Measurements from ENCODE around the gene ADCYAP1R1. TPM values are rescaled to one million over a fixed set of nuclear protein-coding genes. Genes with fewer than 3 reads are reported as not detected.

ADCYAP1R1 gene
- total RNA-seq, 1 donor from 2014 or later: not detected

DNA sequence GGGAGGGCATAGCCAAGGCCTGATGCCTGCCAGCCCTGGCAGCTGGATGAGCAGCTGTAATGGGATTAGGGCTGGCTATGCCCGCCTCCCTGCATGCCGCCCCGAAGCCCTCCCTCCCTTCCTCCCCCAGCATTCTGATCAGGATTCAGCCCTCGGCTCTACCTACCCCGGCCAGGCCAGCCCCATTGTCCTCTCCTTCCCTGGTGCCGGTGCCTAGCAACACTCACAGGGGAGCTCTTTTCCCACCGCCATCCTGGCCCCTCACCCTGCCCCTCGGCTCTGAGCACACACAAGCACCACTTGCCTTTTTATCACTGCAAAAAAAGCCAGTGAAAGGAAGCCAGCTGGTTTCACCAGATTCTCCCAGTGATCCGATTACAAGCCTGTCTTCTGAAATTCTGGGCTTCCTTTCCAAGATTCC lies 9.0 kb upstream of the ADCYAP1R1 start:
- DNase-seq (ENCODE audit: low read depth): no peak

DNA sequence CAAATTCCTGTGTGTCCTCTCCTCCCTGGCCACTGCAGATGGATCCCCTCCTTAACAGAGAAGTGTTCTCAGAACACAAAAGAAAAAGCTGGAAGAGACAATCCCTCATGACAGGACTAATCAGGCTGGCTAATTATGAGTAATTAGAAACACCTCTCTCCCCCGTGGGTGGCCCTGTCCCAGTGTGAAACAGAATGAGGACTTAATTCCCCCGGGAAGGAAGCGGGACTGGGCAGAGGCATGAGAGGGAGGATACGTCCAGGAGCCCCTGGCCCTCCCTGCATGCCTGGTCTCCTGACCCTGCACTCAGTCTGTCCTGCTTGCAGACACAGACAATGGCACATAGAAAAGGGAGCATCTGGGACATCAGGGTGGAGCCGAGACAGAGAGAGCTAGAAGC lies 7.6 kb upstream of the ADCYAP1R1 start:
- no peak for DNase-seq (ENCODE audit: low read depth)

DNA sequence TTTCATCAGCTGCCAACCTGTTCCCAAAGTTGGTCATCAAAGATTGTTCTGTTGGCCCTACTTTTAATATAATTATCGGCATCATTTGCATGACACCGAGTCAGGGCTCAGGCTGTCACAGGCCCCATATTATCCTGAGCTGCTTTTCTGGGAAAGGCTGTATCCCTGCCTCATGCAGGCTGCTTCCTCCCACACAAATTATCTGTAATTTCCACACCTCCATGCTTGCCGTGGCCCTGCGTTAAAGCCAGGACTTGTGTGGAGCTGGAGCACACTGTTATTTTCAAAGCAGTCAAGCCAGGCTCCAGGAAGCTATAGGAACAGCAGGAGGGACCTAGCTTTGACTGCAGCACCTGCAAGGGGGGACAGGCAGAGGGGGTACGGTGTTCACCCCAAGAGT lies 5.4 kb upstream of the ADCYAP1R1 start:
- DNase-seq (ENCODE audit: low read depth): no peak

DNA sequence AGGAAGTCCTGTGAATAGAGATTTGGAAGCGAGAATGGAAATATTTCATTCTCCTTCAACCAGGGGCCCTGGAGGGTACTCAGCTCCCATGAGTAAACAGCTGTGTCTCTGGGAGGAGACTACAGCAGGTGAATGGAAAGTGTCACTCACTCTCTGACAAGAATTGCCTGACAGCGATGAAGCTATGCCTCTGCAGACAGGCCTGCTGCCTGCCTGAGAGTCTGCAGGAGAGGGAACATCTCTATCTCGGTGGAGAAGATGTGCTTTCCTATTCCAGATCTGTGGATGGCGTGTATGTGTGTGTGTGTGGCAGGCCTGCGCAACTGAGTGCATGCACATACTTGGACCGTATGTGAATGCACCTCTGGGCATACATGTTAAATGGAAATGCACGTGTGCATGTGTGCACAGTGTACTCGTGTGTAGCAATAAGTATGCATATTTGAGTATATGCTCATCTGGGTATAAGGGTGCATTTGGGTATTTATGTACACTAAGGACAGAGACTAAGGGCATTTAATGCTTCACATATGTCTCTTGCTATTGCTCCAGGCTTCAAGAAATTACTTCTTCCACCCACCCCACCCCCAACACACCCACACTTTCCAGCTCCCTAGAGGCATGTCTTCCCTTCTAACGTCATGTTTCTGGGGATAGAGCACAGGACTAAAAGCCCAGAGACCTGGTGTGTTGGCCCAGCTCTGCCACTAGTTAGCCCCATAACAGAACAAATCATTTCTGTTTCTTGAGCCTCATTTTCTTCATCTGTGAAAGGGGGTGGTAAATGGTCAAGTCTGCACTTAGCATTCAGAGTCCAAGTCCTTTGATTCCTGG lies 4.6 kb upstream of the ADCYAP1R1 start:
- DNase-seq (ENCODE audit: low read depth): no peak

DNA sequence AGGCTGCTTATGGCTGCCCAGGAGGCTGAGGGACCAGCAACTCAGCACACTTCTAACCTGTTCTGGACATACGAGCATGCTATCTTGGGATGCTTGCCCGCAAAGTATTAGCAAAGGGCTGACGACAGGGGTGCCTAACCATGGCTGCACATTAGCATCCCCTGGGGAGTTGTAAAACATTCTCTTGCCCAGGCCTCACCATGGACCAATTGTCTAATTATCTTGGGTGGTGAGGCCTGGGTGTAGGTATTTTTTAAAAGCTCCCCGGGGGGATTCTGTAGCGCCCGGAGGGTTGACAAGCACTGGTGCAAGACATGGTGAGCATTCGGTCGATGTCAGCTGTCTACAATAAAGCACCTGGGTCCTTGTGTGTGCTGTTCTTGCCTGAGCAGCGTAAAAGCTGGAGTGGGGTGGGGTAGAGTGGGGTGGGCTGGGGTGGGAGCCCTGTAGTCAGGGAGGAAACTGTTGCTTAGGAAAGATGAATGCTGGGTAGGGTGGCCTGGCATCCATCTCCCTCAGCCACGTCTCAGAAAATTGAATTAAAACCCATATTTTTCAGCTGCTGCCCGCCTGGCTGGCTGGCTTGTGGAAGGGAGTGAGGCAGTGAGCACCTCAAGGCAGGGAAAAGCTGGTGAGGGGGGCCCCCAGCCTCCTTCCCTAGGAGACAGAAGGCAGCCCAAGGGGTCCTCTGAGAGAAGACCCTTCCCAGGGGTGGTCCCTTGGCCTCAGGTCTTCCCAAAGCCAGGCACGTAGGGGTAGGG lies 2.9 kb upstream of the ADCYAP1R1 start:
- DNase-seq (ENCODE audit: low read depth): no peak

DNA sequence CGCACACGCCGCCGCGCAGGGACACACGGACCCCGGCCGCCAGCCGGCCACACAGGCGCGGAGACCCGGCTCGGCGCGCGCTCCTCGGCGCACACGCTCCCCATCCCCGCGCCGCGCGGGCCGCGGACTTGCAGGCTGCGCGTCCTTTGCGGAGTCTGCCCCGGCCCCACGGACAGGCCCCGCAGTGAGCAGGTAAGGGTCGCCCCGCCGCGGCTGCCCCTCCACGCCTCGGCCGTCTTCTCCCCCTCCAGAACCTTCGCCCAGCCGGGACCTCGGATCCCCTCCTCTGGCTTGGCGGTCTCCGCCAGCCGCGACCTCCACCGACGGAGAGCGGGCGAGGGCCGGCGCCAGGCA lies 356 bp downstream of the ADCYAP1R1 start:
- DNase-seq (ENCODE audit: low read depth): no peak

DNA sequence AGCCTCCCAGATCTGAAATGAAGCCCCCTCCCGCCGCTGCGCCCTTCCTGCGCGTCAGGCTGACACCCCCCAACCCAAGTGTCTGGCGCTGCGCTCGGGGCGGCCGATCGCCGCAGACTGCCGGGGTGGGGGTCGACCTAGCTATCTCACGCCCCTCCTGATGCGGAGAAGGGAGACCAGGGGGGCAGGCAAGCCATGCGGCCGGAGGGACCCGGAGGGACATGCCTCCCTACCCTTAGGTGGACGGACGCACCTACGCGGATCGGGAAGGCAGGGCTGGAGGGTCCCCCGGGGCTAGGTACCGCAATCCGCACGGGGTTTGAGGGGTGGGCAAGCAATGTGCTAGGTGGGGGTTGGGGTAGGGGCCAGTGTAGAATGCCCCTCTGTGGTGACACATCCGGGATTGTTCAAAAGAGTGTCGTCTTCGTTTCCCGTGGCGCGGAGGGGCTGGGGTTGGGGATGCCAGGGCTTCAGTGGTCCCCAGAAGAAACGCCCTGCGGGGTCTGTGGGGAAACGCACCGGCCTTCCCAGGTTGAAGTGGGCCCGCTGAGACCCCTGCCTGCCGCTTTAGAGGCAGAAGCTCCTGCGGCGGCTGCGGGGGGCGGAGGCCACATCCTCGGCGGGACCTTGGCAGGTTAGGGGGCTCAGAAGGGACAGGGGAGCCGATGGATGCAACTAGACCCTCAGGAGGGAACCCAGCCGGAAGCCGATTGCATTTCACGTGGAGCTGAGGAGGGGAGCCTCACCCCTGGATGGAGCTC lies 913 bp downstream of the ADCYAP1R1 start:
- DNase-seq (ENCODE audit: low read depth): no peak

DNA sequence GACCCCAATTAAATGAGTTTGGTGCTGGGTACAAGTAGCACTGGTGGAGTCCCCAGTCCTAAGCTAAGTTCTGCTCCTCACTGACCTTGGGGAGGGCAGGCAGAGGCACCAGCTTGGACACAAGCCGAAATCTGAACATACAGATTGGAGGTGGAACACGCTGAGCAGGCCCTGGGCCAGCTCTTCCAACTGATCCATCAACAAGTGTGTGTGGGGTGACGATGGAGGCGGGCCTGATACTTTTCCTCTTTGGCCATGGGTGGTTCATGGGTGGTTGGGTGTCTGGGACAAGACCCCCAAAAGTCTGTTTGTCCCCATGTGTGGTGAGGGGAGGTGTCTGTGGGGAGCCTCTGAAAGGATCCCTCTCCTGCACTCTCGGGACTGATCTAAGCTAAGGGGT lies 1.9 kb downstream of the ADCYAP1R1 start:
- DNase-seq (ENCODE audit: low read depth): no peak

DNA sequence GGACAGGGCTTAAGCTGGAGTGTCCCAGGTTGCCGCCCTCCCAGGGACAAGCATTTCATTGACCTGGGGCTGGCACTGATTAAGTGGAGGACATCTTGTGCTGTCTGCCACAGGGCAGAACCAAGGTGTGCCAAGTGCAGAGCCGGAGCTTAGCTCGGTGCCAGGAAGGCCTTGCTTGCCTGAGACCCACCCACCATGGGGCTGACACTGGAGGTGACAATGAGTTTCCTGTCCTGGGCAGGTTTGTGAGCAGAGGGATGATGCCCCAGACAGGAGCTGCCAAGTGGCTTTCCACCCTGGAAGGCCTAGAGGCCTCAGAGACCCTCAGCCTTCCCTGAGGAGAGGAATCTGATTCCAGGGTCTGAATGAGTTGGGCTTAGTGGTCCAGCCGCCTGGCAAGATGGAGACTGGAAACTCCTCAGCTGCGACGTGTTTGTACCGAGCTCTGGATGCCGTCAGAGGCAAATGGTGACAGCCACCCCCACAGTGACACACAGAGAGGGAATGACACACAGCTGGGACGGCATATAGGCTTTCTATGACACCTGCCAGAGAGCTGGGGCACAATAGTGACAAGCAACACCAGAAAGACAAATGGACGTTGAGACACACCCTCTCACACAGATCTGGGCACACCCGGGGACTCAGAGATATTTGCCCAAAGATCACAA lies 2.6 kb downstream of the ADCYAP1R1 start:
- DNase-seq (ENCODE audit: low read depth): no peak

DNA sequence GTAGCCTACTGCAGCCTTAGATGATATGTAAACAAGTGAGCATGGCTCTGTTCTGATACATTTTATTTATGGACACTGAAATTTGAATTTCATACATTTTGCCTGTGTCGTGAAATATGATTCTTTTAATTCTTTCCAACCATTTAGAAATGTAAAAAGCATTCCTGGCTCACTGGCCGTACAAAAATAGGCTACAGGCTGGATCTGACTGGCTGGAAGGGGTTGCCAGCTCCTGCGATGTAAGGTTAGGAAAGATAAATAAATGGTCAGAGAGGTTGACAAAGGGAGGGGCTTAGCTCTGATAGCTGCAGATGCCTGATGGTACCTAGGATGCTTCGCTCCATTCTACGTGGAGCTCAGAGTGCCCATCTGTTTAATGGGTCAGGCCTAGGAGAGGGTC lies 3.4 kb downstream of the ADCYAP1R1 start:
- DNase-seq (ENCODE audit: low read depth): no peak

DNA sequence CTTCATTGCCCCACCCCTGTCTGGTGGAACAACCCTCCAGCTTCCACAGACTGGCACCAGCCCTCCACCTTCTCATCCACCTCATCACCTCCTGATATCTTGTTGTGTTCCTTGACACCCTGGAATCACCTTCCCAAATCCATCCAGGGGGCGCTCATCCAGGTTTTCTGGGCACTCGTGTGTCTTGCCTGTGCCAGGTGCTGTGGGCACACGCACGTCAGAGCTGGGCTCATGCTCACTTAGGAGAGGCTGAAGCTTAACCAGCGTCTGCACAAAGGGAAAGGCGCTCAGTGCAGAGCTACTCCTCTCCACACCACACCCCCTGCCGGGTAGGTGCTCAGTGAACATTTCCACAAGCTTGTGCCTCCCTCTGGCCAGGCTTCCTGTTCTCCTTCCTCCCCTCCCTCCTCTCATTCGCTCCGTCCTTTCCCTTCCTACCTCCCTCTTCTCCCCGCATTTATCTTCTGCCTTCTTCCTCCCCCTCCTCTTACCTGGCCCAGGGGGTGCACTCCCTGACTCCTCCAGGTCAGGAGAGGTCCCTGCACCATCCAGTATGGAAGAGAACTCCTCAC lies 4.8 kb downstream of the ADCYAP1R1 start:
- DNase-seq (ENCODE audit: low read depth): no peak

DNA sequence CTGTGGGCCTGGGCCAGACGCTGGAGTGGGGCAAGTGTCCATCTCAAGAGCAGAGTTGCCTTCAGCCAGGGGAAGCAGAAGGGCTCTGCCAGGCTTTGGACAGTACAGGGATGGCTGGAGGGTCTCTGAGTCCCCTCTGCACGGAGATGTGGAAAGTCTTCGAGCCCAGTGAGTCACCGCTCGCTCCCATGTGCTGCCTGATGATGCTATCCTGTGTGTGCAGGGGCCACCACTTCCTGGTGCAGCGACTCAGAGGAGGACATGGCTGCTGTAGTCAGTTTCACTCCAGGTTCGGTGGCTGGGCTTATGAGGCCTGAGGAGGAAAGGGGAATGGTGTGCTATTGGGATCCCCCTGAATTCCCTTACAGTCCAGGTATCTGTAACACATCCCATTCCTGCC lies 6.0 kb downstream of the ADCYAP1R1 start:
- DNase-seq (ENCODE audit: low read depth): no peak

DNA sequence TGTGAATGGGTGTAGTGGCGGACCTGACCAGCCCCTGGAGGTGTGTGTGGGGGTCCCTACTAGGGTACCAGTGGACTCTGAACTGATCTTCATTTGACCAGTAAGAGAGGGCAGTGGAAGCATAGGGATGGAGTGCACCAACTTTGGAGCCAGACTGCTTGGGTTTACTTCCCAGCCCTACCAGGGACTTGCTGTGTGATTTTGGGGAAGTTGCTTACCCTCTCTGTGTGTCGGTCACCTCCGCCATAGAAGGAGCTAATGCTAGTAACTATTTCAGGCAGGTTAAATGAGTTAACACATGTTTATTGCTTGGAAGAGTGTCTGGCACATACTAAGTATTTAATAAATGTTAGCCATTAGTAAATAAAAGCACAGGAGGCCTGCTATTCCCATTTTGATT lies 6.6 kb downstream of the ADCYAP1R1 start:
- DNase-seq (ENCODE audit: low read depth): no peak

DNA sequence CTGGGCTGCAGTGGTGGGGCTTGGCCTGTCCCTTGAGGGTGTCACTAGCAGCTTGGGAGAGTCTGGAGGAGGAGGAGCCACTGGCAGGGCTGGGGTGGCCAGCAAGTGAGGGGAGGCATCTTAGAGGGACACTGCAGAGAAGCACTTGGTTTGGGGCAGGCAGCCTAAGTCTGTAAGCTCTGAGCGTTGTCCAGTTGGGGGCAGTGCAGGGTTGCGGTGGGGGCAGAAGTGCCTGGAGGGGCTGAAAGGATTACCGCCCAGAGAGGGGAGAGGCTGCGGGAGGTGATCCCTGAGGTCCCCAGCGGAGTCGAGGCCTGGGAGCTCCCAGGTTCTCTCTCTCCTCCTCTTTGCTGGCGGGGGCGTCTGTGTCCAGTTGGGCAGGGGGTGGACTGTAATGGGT lies 7.4 kb downstream of the ADCYAP1R1 start:
- no peak for DNase-seq (ENCODE audit: low read depth)

DNA sequence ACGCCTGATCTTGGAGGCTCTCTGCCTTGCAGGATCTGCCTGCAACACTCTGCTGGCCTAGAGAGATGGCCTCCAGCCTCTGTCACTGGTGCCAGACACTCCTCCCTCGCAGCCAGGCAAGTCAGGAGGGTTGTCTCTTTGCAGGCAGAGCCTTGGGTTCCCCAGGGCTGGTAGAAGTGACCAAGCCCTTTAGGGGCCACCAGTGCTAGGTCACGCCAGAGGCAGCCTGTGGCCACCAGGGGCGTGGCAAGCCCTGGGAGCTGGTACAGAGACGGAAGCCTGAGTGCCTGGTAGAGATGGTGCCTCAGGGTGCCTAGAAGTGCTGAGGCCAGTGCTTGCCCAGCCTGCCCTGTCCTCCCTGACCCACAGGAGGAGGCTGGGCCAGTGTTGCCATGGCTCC lies 9.1 kb downstream of the ADCYAP1R1 start:
- DNase-seq (ENCODE audit: low read depth): no peak

DNA sequence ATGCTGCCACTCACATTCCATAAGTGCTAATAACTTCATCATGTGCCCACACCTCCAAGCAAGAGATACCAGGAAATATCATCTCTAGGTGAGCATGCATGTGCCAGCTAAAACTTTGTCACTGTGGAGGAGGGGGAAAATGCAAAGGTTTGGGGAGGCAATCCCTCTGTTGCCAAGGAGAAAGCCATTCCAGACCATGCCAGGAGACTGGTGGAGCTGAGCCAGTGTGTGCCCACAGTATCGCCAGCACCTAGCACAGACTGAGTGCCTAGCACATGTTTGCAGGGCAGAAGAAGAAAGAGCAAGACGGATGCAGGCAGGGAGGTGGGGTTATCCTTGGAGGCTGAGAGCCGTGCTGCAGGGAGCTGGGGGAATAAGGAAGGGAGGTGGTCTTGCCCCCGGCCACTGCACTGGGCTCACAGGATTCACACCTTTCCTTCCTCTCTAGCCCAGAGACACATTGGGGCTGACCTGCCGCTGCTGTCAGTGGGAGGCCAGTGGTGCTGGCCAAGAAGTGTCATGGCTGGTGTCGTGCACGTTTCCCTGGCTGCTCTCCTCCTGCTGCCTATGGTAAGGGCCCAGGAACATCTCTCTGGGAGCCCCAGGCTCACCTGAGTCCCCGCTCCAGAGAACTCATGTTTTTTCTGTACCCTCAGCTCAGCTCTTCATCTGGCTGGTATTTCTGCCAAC lies 10.8 kb downstream of the ADCYAP1R1 start:
- no peak for DNase-seq (ENCODE audit: low read depth)

DNA sequence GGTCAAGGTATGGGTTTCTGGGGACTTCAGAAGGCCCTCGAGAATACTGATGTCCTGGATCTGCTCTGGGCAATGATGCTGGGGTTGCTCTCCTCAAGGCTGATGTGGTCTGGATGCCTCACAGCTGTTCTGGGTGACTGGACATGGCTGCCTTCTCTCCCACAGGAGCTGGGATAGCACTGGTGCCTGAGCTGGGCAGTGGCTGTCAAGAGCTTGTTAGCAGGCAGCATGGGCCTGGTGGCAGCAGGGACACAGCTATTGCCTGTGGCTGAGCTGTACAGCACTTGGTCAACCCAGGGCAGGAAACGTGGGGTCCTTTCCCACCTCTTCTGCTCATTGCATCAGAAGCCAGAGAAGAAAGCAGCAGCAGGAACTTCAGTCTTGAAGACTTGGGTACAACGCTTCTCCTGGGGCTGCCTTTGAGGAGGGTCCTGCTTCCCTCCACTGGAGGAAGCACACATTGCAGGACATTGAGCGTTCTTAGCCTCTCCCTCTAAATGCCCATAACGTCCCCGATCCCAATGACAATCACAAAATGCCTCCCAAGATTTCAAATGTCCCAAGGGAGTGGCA lies 13.0 kb downstream of the ADCYAP1R1 start:
- DNase-seq (ENCODE audit: low read depth): no peak

DNA sequence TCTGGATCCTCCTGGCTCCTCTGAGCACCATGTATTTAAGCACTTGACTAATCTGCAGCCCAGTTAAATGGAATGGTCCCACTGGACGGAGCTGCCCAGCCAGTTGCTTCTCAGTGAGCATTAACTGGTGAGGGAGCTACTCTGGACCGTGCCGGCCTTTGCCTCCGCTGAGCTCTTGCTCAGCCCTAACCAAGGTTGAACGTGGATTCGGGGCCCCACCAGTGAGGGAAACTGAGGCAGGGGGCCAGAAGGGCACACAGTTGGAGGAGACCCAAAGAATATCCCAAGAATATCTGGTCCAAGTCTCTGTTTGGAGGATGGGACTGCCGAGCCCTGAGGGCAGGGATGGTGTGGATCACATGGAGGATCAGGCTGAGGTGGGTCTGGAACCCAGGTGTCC lies 13.7 kb downstream of the ADCYAP1R1 start:
- DNase-seq (ENCODE audit: low read depth): no peak

DNA sequence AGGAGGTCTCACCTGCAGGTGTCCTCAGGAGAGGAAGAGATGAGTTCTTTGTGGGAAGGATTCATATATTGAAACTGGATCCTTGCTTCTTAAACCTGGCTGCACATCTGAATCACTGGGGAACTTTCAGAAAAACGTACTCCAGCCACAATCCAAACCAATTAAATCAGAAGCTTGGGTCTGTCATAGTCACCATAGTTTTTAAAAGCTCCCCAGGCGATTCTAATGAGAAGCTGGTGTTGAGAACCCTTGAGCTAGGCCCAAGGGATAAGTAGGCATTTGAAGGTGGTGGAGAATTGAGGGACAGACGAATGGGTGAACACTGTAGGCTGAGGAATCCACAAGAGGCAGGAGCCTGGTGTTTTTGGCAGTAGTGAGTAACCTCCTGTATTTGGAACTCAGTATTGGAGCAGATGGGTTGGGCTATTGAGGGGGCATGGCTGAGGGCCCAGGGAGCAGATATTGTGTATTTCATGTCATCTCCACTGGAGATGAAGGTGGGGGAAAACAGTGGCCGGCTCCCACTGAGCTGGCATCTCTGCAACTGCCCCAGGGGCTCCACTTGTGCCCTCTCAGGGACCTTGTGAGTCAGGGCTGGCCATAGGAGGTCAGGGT lies 14.5 kb downstream of the ADCYAP1R1 start:
- no peak for DNase-seq (ENCODE audit: low read depth)

DNA sequence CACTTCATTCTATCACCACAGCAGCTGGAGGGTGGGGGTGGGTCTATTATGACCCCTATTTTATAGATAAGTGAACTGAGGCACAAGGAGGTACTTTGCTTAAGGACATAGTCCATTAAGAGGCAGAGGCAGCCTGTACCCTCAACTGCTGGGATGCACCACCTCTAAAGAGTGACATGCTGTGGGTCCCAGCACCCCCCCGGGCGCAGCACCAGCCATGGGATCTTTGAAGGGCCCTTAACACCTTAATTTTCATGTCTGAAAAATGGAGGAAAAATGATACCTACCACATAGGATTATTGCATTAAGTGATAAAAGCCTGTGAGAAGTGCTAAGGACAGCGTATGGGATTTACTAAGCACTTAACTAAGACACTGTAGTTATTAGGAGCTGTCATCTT lies 15.4 kb downstream of the ADCYAP1R1 start:
- DNase-seq (ENCODE audit: low read depth): no peak

Measured in renal cortical epithelial cell (primary cell).